ENCODE data around the gene LAPTM5. TPM values are rescaled to one million over a fixed set of nuclear protein-coding genes. Genes with fewer than 3 reads are reported as not detected.

Gene LAPTM5
- total RNA-seq, 4 donors from 2014 or later: 21.1 to 67.8 (median 43.1) TPM

- no peaks in the 10 kb centered on the region for H3K27me3 ChIP-seq
- H3K4me3 ChIP-seq: no peak overlapping the region
- H3K9me3 ChIP-seq: no peaks in the 10 kb centered on the region
- H3K4me1 ChIP-seq: peaks cover 0 to 15% (median 4%) of the 10 kb centered on the region in 4 donors
- WGBS, 2 donors: 66 to 68% methylated on average over 11 of the region's 11 CpGs
- no peaks in the 10 kb centered on the region for H3K36me3 ChIP-seq
- H3K27ac ChIP-seq: no peak overlapping the region
- TF ChIP-seq EP300 (IDR thresholded peaks at IDR 0.05) (no peak), POLR2A (IDR thresholded peaks at IDR 0.05) (no peak)
- no peak for DNase-seq (ENCODE audit: low spot score in 2 of 2)
Measured at GRCh38 chr1:30778154-30778978, 20.8 kb upstream of the LAPTM5 start.

GRCh38 chr1:30777904-30778153 is 20.3 kb upstream of the LAPTM5 start:
- peaks cover 0 to 10% (median 3%) of the 10 kb centered on the region in 4 donors for H3K4me1 ChIP-seq
- 46 to 53% methylated on average over 4 of the region's 4 CpGs for WGBS, 2 donors
- TF ChIP-seq EP300 (IDR thresholded peaks at IDR 0.05) (no peak), POLR2A (IDR thresholded peaks at IDR 0.05) (no peak), CTCF (IDR thresholded peaks at IDR 0.05) (peak in 1 of 5 experiments; percentile 13)

GRCh38 chr1:30777060-30777903 is 19.7 kb upstream of the LAPTM5 start:
- 78 to 80% methylated on average over 23 of the region's 23 CpGs for WGBS, 2 donors
- no peak for TF ChIP-seq EP300 (IDR thresholded peaks at IDR 0.05)
- TF ChIP-seq CTCF (IDR thresholded peaks at IDR 0.05): peak in 1 of 5 experiments; percentile 5

More at GRCh38 chr1:30777904-30778153, 20.3 kb upstream of the LAPTM5 start:
- H3K27me3 ChIP-seq: no peaks in the 10 kb centered on the region
- H3K4me3 ChIP-seq: no peak overlapping the region
- H3K27ac ChIP-seq: no peak overlapping the region
- no peaks in the 10 kb centered on the region for H3K36me3 ChIP-seq
- H3K9me3 ChIP-seq: no peaks in the 10 kb centered on the region
- no peak for DNase-seq (ENCODE audit: low spot score in 2 of 2)

GRCh38 chr1:30776097-30777059 is 18.8 kb upstream of the LAPTM5 start:
- H3K4me1 ChIP-seq: peaks cover 0 to 9% (median 0%) of the 10 kb centered on the region in 4 donors
- TF ChIP-seq CTCF (IDR thresholded peaks at IDR 0.05) (no peak), EP300 (IDR thresholded peaks at IDR 0.05) (no peak), POLR2A (IDR thresholded peaks at IDR 0.05) (no peak)
- no peaks in the 10 kb centered on the region for H3K27me3 ChIP-seq
- DNase-seq (ENCODE audit: low spot score in 2 of 2): no peak
- no peak overlapping the region for H3K4me3 ChIP-seq
- 87 to 92% methylated on average over 15 to 18 of the region's 18 CpGs for WGBS, 2 donors
- no peak overlapping the region for H3K27ac ChIP-seq
- H3K36me3 ChIP-seq: no peaks in the 10 kb centered on the region
- H3K9me3 ChIP-seq: no peaks in the 10 kb centered on the region

More at GRCh38 chr1:30777060-30777903, 19.7 kb upstream of the LAPTM5 start:
- H3K4me1 ChIP-seq: peaks cover 0 to 9% (median 0%) of the 10 kb centered on the region in 4 donors
- no peaks in the 10 kb centered on the region for H3K9me3 ChIP-seq
- H3K36me3 ChIP-seq: no peaks in the 10 kb centered on the region
- DNase-seq (ENCODE audit: low spot score in 2 of 2): no peak
- no peak overlapping the region for H3K4me3 ChIP-seq
- H3K27me3 ChIP-seq: no peaks in the 10 kb centered on the region
- H3K27ac ChIP-seq: no peak overlapping the region

- DNase-seq (ENCODE audit: low spot score in 2 of 2): no peak
Measured at GRCh38 chr1:30775433-30775975, 17.9 kb upstream of the LAPTM5 start.

More at GRCh38 chr1:30775433-30775975, 17.9 kb upstream of the LAPTM5 start:
- H3K27ac ChIP-seq: no peak overlapping the region
- no peak overlapping the region for H3K4me3 ChIP-seq
- no peaks in the 10 kb centered on the region for H3K36me3 ChIP-seq
- TF ChIP-seq POLR2A (IDR thresholded peaks at IDR 0.05) (no peak), CTCF (IDR thresholded peaks at IDR 0.05) (no peak), EP300 (IDR thresholded peaks at IDR 0.05) (no peak)
- no peaks in the 10 kb centered on the region for H3K27me3 ChIP-seq
- no peaks in the 10 kb centered on the region for H3K9me3 ChIP-seq
- WGBS, 2 donors: 75 to 77% methylated on average over 12 of the region's 12 CpGs
- H3K4me1 ChIP-seq: peaks cover 0 to 9% (median 0%) of the 10 kb centered on the region in 4 donors
